Middle frontal gyrus (tissue), 1 donor: ENCODE results near the gene CRYZ.
A peak's percentile ranks its signal among the peaks of the same experiment; 100 is the strongest.
"Not testable (repeated sequence)": the region's sequence is repeated elsewhere in the genome, so short reads cannot be mapped to it uniquely, and the experiment has no call there.

Experiments
- DNase-seq: peaks from one replicate; pipeline ENCODE4 v3.0.0-alpha.2; 2015; ENCODE audit warnings: low spot score; ENCODE audit errors: extremely low spot score

The CRYZ gene

GRCh38 chr1:74732960-74733603 is at the start of gene CRYZ, which contains the start of gene TYW3:
CRYZ (minus strand) TSS chr1:74733050; CDS start chr1:74724821, 8,229 bp downstream.
TYW3 (plus strand) TSS chr1:74733152; CDS start chr1:74733245, 93 bp downstream.
- DNase-seq, result peak; percentile 90

- DNase-seq, result no peak
Observed at GRCh38 chr1:74780594-74780993, 47.7 kb upstream of the CRYZ start.

- no peak for DNase-seq
Observed at GRCh38 chr1:74779750-74780149, 46.9 kb upstream of the CRYZ start.

GRCh38 chr1:74777525-74777924 is 44.7 kb upstream of the CRYZ start:
- DNase-seq, result no peak

GRCh38 chr1:74775735-74776134 is 42.9 kb upstream of the CRYZ start:
- DNase-seq, result no peak

GRCh38 chr1:74773582-74773981 is 40.7 kb upstream of the CRYZ start:
- DNase-seq, result no peak

- DNase-seq, result no peak
Observed at GRCh38 chr1:74772945-74773344, 40.1 kb upstream of the CRYZ start.

- DNase-seq, result peak; percentile 19
Observed at GRCh38 chr1:74771913-74772515, 39.2 kb upstream of the CRYZ start.

GRCh38 chr1:74767490-74767889 is 34.6 kb upstream of the CRYZ start:
- DNase-seq, result no peak

GRCh38 chr1:74766579-74766978 is 33.7 kb upstream of the CRYZ start:
- DNase-seq, result no peak

GRCh38 chr1:74763807-74764206 is 31.0 kb upstream of the CRYZ start:
- no peak for DNase-seq

- not testable (repeated sequence) for DNase-seq
Observed at GRCh38 chr1:74756650-74757049, 23.8 kb upstream of the CRYZ start.

- DNase-seq, result no peak
Observed at GRCh38 chr1:74755475-74755874, 22.6 kb upstream of the CRYZ start.

GRCh38 chr1:74753104-74753503 is 20.3 kb upstream of the CRYZ start:
- no peak for DNase-seq

GRCh38 chr1:74748960-74749359 is 16.1 kb upstream of the CRYZ start:
- no peak for DNase-seq

GRCh38 chr1:74745247-74745646 is 12.4 kb upstream of the CRYZ start:
- DNase-seq, result not testable (repeated sequence)

- not testable (repeated sequence) for DNase-seq
Observed at GRCh38 chr1:74740307-74740980, 7.6 kb upstream of the CRYZ start.

GRCh38 chr1:74737333-74737732 is 4.5 kb upstream of the CRYZ start:
- DNase-seq, result no peak

GRCh38 chr1:74733604-74734484 is 994 bp upstream of the CRYZ start:
- DNase-seq, result peak; percentile 54

GRCh38 chr1:74732071-74732946 is 541 bp downstream of the CRYZ start:
- not testable (repeated sequence) for DNase-seq
